ENCODE data around the gene OGFOD2. TPM values are rescaled to one million over a fixed set of nuclear protein-coding genes. Genes with fewer than 3 reads are reported as not detected.

OGFOD2 gene
- total RNA-seq, 4 donors from 2014 or later: 4.6 to 17.7 (median 5.7) TPM

DNA sequence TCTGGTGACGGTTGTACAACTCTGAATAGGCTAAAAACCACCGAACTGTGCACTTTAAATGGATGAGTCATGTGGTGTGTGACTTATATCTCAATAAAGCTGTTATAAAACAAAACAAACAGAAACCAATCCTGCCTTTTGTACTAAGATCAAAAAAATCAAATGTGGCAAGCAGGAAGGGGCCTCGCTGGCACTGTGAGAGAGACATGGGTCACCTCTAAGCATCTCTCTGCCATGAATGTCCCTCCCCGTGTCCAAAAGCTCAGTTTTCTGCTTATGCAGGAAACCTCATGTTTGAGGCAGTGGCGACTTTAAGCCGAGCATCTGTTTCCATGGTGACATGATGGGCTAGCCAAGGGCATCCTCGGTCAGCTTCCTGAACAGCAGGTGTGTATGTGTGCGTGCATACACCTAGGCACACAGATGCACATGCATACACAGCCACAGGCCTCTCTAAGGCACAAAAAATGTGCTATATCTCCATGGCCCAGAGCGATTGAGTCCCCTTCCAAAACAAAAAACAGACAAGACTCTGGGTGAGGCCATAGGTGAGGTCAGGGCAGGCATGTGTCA, 49.9 kb downstream of the OGFOD2 start:
- TF ChIP-seq, protein P1, sequence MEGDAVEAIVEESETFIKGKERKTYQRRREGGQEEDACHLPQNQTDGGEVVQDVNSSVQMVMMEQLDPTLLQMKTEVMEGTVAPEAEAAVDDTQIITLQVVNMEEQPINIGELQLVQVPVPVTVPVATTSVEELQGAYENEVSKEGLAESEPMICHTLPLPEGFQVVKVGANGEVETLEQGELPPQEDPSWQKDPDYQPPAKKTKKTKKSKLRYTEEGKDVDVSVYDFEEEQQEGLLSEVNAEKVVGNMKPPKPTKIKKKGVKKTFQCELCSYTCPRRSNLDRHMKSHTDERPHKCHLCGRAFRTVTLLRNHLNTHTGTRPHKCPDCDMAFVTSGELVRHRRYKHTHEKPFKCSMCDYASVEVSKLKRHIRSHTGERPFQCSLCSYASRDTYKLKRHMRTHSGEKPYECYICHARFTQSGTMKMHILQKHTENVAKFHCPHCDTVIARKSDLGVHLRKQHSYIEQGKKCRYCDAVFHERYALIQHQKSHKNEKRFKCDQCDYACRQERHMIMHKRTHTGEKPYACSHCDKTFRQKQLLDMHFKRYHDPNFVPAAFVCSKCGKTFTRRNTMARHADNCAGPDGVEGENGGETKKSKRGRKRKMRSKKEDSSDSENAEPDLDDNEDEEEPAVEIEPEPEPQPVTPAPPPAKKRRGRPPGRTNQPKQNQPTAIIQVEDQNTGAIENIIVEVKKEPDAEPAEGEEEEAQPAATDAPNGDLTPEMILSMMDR (IDR thresholded peaks at IDR 0.05; ENCODE audit: low read depth): no peak

DNA sequence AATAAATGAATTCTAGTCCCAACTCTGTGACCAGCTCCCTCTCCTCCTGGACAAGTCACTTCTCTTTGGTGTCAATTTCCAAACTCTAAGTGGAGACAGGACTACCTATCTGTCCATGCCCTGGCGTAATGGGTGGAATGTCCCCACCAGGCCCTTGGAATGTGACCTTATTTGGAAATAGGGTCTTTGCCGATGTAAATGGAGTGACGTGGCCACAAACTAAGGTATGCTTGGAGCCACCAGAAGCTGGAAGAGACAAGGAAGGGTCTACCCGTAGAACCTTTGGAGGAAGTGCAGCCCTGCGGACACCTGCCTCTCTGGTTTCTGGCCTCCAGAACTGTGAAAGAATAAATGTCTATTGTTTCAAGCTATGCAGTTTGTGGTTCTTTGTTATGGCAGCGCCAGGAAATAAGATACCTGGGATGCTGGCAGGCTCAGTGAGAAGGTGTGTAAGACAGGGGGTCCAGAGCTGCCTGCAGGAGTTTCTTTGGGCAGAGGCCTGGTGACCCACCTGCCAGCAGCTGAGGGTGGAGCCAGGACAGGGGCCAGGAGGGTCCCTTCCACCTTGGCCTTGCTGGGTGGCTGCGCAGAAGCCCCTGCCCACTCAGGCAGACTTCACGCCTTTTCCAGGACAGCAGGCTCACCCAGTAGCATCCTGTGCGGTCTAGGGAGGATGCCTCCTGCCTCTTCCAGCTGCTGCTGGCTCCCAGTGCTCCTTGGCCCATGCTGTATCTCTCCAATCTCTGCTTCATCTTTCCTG, 51.2 kb downstream of the OGFOD2 start:
- TF ChIP-seq, protein P1 (IDR thresholded peaks at IDR 0.05; ENCODE audit: low read depth): no peak

DNA sequence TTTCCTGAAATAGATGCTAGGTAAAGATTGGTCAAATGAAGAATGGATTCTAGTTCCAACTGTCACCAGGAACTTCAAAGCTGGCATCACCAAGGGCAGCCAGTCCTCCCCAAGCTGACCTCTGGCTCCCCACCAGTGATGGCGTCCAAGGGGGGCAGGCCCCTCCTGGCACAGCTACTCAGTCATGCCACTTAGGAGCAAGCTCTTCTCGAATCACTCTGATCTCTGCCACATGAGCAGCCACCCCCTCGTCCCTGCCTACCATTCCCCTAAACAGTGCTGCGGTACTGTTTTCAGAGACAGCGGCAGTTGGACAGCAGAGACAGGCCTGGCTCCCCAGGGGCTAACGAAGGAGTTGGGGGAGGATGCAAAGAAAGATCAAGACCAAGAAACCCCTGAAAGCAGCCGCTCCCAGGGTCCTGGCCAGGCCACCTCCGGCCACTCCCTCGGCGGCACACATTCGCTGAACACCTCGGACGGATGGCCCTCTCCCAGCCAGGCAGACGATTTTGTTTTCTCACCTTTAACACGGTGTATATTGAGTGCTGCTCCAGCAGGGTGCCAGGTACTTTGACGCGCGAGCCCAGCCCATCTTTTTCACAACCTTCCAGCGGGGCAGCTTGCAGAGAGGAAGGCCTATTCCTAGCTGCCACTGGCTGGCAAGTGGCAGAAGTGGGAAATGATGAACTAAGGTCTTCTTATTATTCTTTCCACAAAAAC, 52.8 kb downstream of the OGFOD2 start:
- TF ChIP-seq, protein P1 (IDR thresholded peaks at IDR 0.05; ENCODE audit: low read depth): no peak

DNA sequence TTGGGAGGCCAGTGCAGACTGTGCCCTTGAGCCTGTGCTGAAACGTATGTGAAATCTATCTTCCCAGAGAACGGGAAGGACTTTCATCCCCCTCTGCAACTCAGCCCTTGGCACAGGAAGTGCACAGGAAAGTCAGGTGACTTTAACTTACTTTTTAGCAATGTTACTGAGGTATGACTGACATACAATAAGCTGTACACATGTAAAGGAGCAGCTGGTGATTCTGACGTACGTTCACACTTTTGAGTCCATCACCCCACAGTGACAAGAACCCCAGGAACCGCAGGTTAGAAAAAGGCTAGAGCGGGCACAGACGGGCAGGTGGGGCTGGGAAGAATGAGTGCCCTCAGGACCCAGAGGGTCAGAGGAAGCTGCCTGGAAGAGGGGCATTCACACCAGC, 53.4 kb downstream of the OGFOD2 start:
- TF ChIP-seq, protein P1 (IDR thresholded peaks at IDR 0.05; ENCODE audit: low read depth): no peak

DNA sequence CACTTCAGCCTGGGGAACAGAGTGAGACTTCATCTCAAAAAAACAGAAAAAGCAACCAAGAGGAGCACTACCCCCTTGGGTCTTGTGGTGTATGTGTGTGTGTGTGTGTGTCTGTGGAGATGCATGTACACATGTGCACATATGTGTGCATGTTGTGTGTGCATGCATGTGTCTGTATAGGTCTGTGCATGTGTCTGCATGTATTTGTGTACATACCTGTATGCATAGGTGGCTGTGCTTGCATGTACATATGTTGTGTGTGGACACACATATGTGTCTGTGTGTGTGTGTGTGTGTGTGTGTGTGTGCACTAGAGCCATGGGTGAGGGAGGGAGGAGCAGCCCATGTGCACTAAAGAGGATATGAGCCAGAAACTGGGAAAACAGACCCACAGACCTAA, 54.5 kb downstream of the OGFOD2 start:
- TF ChIP-seq, protein P1 (IDR thresholded peaks at IDR 0.05; ENCODE audit: low read depth): no peak

Small RNA genes within 50 kb of the gene (small RNA-seq; reads per million reads assigned to genes)
- gene ARL6IP4 (not detected), gene MIR4304 (not detected)

Other genes starting within 250 kb of the OGFOD2 start
- gene HCAR1, start 244.4 kb upstream of the OGFOD2 start, total RNA-seq: 1 to 10 TPM; 4.0 to 7.7 (median 4.8) TPM
- gene DENR, start 222.4 kb upstream of the OGFOD2 start, total RNA-seq: 10 to 100 TPM; 19.6 to 32.8 (median 26.2) TPM
- gene CCDC62, start 200.7 kb upstream of the OGFOD2 start, total RNA-seq: 1 to 10 TPM in 2 of 4 donors, under 1 TPM in 2; 0.82 to 1.5 (median 0.99) TPM
- 10 to 100 TPM; 13.4 to 70.3 (median 19.7) TPM for gene HIP1R, start 139.8 kb upstream of the OGFOD2 start, total RNA-seq
- 10 to 100 TPM; 14.8 to 54.1 (median 16.8) TPM for gene VPS37B, start 79.1 kb upstream of the OGFOD2 start, total RNA-seq
- 1 to 10 TPM; 1.5 to 9.2 (median 1.7) TPM for gene ABCB9, start 8.8 kb upstream of the OGFOD2 start, total RNA-seq
- 100 to 1,000 TPM in 3 of 4 donors, 10 to 100 TPM in 1; 73.9 to 274 (median 170) TPM for gene ARL6IP4, start 5.4 kb downstream of the OGFOD2 start, total RNA-seq
- gene PITPNM2, start 175.8 kb downstream of the OGFOD2 start, total RNA-seq: 10 to 100 TPM in 1 of 4 donors, 1 to 10 TPM in 3; 1.0 to 16.2 (median 3.3) TPM

Data from subcutaneous adipose tissue (tissue), 4 donors.